ENCODE results near the gene ZNF232.
"Not testable (repeated sequence)": the region's sequence is repeated elsewhere in the genome, so short reads cannot be mapped to it uniquely, and the experiment has no call there.

The ZNF232 gene

DNA sequence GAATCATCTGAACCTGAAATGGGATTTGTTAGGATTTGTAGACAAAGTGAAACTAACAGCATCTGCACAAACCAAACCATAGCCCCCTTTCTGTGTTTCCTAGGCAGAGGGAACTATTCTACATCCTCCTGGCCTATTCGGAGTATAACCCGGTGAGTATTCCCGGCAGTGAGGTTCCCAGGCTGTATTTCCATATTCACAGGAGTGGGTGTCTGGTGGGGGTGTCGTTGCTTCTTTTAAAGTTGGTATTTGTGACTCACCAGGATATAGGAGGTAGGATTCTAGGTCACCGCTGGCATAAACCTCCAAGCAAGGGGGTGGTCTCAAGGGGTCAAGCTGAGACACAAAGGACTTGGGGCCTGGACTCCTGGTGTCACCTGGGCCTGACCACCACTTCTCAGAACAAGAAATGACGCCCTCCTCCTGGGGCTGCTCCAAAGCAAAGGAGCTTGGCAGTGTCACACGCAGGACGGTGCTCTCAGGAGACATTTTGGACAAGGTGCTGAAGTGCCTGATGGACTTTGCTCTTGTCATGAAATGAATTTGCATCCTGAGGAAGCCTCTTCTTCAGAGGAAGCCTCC, 23.5 kb upstream of the ZNF232 start:
- H3K9ac ChIP-seq (ENCODE audit: low read depth, low read length); H3K4me1 ChIP-seq (ENCODE audit: control insufficient read depth, insufficient read depth, low read length); H3K27me3 ChIP-seq (ENCODE audit: control insufficient read depth, insufficient read depth, low read length); H3K4me2 ChIP-seq (ENCODE audit: low read length); H3K4me3 ChIP-seq (ENCODE audit: low read length); H3K36me3 ChIP-seq (ENCODE audit: insufficient read depth, low read length); H3K9me3 ChIP-seq (replicated peaks; ENCODE audit: low read length): not testable (repeated sequence)

DNA sequence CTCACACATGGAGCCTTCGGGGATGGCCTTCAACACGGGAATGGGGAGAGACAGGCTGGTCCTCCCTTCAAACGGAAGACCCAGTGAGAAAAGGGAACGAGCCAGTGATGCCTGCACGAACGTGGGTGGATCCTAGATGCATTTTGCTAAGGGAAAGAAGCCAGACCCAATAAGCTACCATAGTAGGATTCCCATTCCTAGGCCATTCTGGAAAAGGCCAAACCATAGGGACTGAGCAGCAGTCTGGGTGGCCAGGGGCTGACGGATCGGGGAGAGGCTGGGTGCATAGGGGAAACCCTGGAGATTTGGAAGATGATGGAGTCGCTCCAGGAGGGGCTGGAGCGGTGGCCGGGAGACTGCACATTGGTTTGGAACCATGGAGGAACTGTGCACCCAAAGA, 22.9 kb upstream of the ZNF232 start:
- H3K9ac ChIP-seq (ENCODE audit: low read depth, low read length); H3K36me3 ChIP-seq (ENCODE audit: insufficient read depth, low read length); H3K9me3 ChIP-seq (replicated peaks; ENCODE audit: low read length); H3K4me3 ChIP-seq (ENCODE audit: low read length); H3K27me3 ChIP-seq (ENCODE audit: control insufficient read depth, insufficient read depth, low read length); H3K4me2 ChIP-seq (ENCODE audit: low read length); H3K4me1 ChIP-seq (ENCODE audit: control insufficient read depth, insufficient read depth, low read length): not testable (repeated sequence)

- not testable (repeated sequence) for H3K4me2 ChIP-seq (ENCODE audit: low read length); H3K27me3 ChIP-seq (ENCODE audit: control insufficient read depth, insufficient read depth, low read length); H3K9me3 ChIP-seq (replicated peaks; ENCODE audit: low read length); H3K36me3 ChIP-seq (ENCODE audit: insufficient read depth, low read length); H3K4me3 ChIP-seq (ENCODE audit: low read length); H3K4me1 ChIP-seq (ENCODE audit: control insufficient read depth, insufficient read depth, low read length); H3K9ac ChIP-seq (ENCODE audit: low read depth, low read length)
Measured at GRCh38 chr17:5133961-5134360, 22.3 kb upstream of the ZNF232 start.

GRCh38 chr17:5133311-5133710, 21.6 kb upstream of the ZNF232 start:
- no peaks in the 10 kb centered on the region for H3K36me3 ChIP-seq (ENCODE audit: insufficient read depth, low read length)
- H3K9me3 ChIP-seq (replicated peaks; ENCODE audit: low read length) = no peaks in the 10 kb centered on the region
- H3K9ac ChIP-seq (ENCODE audit: low read depth, low read length) = no peak overlapping the region
- H3K27me3 ChIP-seq (ENCODE audit: control insufficient read depth, insufficient read depth, low read length) = no peaks in the 10 kb centered on the region
- no peaks in the 10 kb centered on the region for H3K4me1 ChIP-seq (ENCODE audit: control insufficient read depth, insufficient read depth, low read length)
- no peak overlapping the region for H3K4me3 ChIP-seq (ENCODE audit: low read length)
- no peak overlapping the region for H3K4me2 ChIP-seq (ENCODE audit: low read length)

GRCh38 chr17:5132503-5133225, 21.0 kb upstream of the ZNF232 start:
- not testable (repeated sequence) for H3K4me2 ChIP-seq (ENCODE audit: low read length); H3K9me3 ChIP-seq (replicated peaks; ENCODE audit: low read length); H3K9ac ChIP-seq (ENCODE audit: low read depth, low read length); H3K27me3 ChIP-seq (ENCODE audit: control insufficient read depth, insufficient read depth, low read length); H3K36me3 ChIP-seq (ENCODE audit: insufficient read depth, low read length); H3K4me3 ChIP-seq (ENCODE audit: low read length); H3K4me1 ChIP-seq (ENCODE audit: control insufficient read depth, insufficient read depth, low read length)

DNA sequence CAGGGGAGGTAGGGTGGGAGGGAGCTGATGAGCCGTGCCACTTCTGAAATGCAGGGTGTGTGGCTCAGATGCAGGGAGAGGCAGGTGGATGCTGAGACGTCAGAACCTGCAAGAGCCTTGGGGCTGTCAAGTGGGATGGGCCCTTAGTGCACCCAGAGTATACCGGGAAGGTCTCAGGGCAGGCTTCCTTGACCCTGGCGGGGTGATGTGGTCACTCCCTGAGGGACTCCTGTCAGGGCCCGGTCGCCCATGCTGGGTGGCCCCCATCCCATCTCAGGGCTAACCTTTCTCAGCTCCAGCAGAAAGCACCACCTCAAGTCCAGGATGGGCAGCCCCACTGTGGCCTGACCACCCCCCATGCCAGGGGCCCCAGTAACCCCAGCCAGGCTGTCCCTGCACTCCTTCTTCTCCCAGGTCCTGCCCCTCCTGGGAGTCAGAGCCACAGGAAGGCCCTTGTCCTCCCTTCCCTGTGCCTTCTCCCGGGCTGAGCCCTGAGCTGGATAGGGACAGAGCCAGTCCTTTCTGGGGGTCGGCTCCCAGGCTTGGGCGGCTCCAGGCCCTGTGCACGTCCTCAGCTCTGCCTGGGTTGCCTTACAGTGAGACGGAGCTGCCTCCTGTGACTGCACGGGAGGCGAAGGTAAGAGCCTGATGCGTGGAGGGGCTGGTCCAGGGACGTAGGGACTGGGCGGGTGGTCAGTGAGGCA, 20.3 kb upstream of the ZNF232 start:
- not testable (repeated sequence) for H3K9me3 ChIP-seq (replicated peaks; ENCODE audit: low read length); H3K36me3 ChIP-seq (ENCODE audit: insufficient read depth, low read length); H3K4me1 ChIP-seq (ENCODE audit: control insufficient read depth, insufficient read depth, low read length); H3K9ac ChIP-seq (ENCODE audit: low read depth, low read length); H3K4me3 ChIP-seq (ENCODE audit: low read length); H3K4me2 ChIP-seq (ENCODE audit: low read length); H3K27me3 ChIP-seq (ENCODE audit: control insufficient read depth, insufficient read depth, low read length)

- no peak overlapping the region for H3K9ac ChIP-seq (ENCODE audit: low read depth, low read length)
Measured at GRCh38 chr17:5131146-5131715, 19.6 kb upstream of the ZNF232 start.

GRCh38 chr17:5130687-5131086, 19.0 kb upstream of the ZNF232 start:
- not testable (repeated sequence) for H3K36me3 ChIP-seq (ENCODE audit: insufficient read depth, low read length); H3K9ac ChIP-seq (ENCODE audit: low read depth, low read length)

More at GRCh38 chr17:5131146-5131715, 19.6 kb upstream of the ZNF232 start:
- Histone ChIP-seq H3K9me3 (replicated peaks; ENCODE audit: low read length) (no peaks in the 10 kb centered on the region), H3K4me1 (ENCODE audit: control insufficient read depth, insufficient read depth, low read length) (no peaks in the 10 kb centered on the region), H3K27me3 (ENCODE audit: control insufficient read depth, insufficient read depth, low read length) (peaks cover 2% of the 10 kb centered on the region), H3K4me3 (ENCODE audit: low read length) (no peak overlapping the region), H3K4me2 (ENCODE audit: low read length) (no peak overlapping the region), H3K36me3 (ENCODE audit: insufficient read depth, low read length) (no peaks in the 10 kb centered on the region)

DNA sequence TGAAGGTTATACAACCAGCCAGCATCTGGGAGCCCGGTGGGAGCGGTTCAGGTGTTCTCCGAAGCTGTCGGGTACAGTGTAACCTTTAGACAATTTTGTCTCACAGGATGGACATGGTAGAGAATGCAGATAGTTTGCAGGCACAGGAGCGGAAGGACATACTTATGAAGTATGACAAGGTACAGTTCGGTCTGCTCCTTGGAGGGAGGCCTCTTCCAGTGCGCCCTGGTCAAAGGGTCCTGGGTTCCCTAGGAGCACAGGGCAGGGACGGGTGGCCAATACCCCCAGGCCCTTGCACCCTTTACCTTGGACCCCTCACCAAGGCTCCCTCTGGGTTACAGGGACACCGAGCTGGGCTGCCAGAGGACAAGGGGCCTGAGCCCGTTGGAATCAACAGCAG, 18.6 kb upstream of the ZNF232 start:
- H3K9ac ChIP-seq (ENCODE audit: low read depth, low read length); H3K27me3 ChIP-seq (ENCODE audit: control insufficient read depth, insufficient read depth, low read length); H3K4me3 ChIP-seq (ENCODE audit: low read length); H3K4me2 ChIP-seq (ENCODE audit: low read length); H3K4me1 ChIP-seq (ENCODE audit: control insufficient read depth, insufficient read depth, low read length); H3K36me3 ChIP-seq (ENCODE audit: insufficient read depth, low read length); H3K9me3 ChIP-seq (replicated peaks; ENCODE audit: low read length): not testable (repeated sequence)

More at GRCh38 chr17:5130687-5131086, 19.0 kb upstream of the ZNF232 start:
- H3K4me2 ChIP-seq (ENCODE audit: low read length); H3K4me3 ChIP-seq (ENCODE audit: low read length); H3K4me1 ChIP-seq (ENCODE audit: control insufficient read depth, insufficient read depth, low read length); H3K9me3 ChIP-seq (replicated peaks; ENCODE audit: low read length); H3K27me3 ChIP-seq (ENCODE audit: control insufficient read depth, insufficient read depth, low read length): not testable (repeated sequence)

GRCh38 chr17:5129770-5130169, 18.1 kb upstream of the ZNF232 start:
- not testable (repeated sequence) for H3K27me3 ChIP-seq (ENCODE audit: control insufficient read depth, insufficient read depth, low read length); H3K9ac ChIP-seq (ENCODE audit: low read depth, low read length); H3K4me2 ChIP-seq (ENCODE audit: low read length); H3K4me1 ChIP-seq (ENCODE audit: control insufficient read depth, insufficient read depth, low read length); H3K4me3 ChIP-seq (ENCODE audit: low read length); H3K36me3 ChIP-seq (ENCODE audit: insufficient read depth, low read length); H3K9me3 ChIP-seq (replicated peaks; ENCODE audit: low read length)

- no peak overlapping the region for H3K4me2 ChIP-seq (ENCODE audit: low read length)
- H3K4me3 ChIP-seq (ENCODE audit: low read length) = no peak overlapping the region
- H3K4me1 ChIP-seq (ENCODE audit: control insufficient read depth, insufficient read depth, low read length) = no peaks in the 10 kb centered on the region
- no peaks in the 10 kb centered on the region for H3K36me3 ChIP-seq (ENCODE audit: insufficient read depth, low read length)
- H3K27me3 ChIP-seq (ENCODE audit: control insufficient read depth, insufficient read depth, low read length) = peaks cover 10% of the 10 kb centered on the region
- H3K9me3 ChIP-seq (replicated peaks; ENCODE audit: low read length) = no peaks in the 10 kb centered on the region
- no peak overlapping the region for H3K9ac ChIP-seq (ENCODE audit: low read depth, low read length)
Measured at GRCh38 chr17:5128905-5129535, 17.3 kb upstream of the ZNF232 start.

All from skeletal muscle satellite cell (primary cell).